Adipose tissue (tissue), 3 donors: ENCODE data around the gene C1QL4. TPM values are rescaled to one million over a fixed set of nuclear protein-coding genes. Genes with fewer than 3 reads are reported as not detected.
"Not testable (repeated sequence)": the region's sequence is repeated elsewhere in the genome, so short reads cannot be mapped to it uniquely, and the experiment has no call there.

Experiments
- H3K27ac ChIP-seq: one replicate; pipeline ENCODE4 v1.5.1; 2013; ENCODE audit warnings: low read depth, low read length
- WGBS, 3 donors: extraction: QIAGEN DNeasy Blood & Tissue Kit; methylation state at CpG; one replicate each; pipeline ENCODE4 v1.1.7; 2013; 5-methylcytosine and 5-hydroxymethylcytosine counted together
- polyA plus RNA-seq, 3 donors: library from polyadenylated mRNA; stranded (reverse); fragments of 200-250 nt; gene quantifications; one replicate each; pipeline ENCODE4 v1.2.3, GENCODE V29; 2013
- donor health status: healthy with polysubstance abuse.
- donor health status: Bipolar disorder and iron deficiency.
- donor health status: healthy.

Gene C1QL4
- polyA plus RNA-seq, 3 donors, result not detected

DNA sequence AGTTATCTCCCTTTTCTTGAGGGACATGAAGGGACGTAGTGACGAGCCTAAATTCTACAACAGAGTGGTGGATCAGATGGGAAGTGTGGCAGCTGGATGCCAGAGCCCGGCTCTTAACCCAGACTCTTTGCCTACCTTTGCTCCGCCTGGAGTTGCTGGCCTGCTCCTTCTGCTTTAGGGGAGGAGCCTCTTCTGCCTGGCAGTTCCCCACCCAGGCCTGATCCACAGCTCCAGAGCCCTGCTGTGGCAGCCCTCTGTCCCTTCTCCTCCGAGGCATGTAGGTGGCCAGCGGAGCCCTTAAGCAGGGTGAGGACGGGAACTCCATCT lies 44.3 kb downstream of the C1QL4 start:
- WGBS, 3 donors, result 49 to 80% (median 65%) methylated on average over 7 of the region's 7 CpGs
- no peak overlapping the region for H3K27ac ChIP-seq

DNA sequence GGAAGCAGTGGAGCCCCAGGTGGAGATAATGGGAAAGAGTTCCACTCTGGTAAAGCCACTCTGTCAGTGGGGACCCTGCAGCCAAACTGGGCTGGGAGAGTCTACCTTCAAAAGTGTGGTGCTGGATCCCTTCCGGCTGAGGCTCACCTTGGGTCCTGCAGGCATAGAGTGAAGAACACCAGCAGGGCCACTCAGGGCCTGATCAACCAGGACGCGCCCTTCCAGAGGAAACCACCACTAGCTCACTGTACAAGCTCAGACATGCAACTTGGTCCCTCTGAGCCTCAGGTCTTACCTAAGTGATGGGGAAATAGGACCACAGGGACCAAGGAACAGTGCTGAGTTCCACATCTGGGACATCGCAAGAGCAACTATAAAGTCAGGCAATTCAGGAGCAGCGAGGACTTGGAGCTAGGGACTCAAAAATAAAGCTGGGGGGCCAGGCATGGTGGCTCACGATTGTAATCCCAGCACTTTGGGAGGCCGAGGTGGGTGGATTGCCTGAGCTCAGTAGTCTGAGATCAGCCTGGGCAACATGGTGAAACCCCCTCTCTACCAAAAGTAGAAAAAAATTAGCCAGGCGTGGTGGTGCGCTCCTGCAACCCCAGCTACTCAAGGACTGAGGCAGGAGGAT lies 47.9 kb downstream of the C1QL4 start:
- 75 to 83% (median 80%) methylated on average over 9 of the region's 9 CpGs for WGBS, 3 donors
- H3K27ac ChIP-seq, result no peak overlapping the region

DNA sequence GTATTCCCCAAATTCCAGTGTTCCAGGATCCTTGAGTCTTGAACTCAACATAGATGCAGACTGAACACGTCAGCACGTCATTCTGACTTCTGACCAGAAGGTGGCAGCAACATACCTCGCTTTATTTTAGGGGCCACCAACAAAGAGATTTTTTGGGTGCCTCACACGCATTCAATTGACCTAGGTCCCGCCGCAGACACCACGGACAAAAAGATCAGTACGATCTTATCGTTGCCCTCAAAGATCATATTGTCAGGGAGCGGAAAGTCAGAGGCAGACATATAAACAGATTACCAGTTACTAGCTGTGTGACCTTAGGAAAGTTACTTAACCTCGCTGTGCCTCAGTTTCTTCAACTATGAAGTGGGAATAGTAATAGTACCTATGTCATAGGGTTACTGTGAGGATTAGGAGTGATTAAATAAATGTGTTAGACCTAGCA lies 48.6 kb downstream of the C1QL4 start:
- WGBS, 3 donors, result 8 to 11% (median 11%) methylated on average over 11 of the region's 11 CpGs
- no peak overlapping the region for H3K27ac ChIP-seq

DNA sequence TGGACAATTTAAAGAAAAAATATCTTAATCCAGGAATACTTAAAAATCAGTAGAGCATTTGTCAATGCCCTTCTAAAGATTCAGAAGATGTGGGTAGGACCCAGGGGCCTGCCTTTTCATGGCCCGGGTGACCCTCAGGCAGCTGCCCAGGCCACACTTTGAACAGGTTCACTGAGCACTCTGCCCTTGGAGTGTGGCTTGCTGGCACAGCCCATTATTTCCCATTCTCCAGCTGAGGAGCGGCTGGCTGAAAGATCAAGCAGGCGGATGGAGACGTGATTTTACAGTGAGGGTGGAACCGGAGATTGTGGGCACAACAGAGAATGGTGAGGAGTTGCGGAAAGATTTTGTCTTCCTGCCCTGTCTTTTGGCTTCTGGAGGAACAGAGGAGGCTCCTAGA lies 49.1 kb downstream of the C1QL4 start:
- H3K27ac ChIP-seq, result no peak overlapping the region
- WGBS, 3 donors, result 40 to 61% (median 59%) methylated on average over 6 of the region's 6 CpGs

DNA sequence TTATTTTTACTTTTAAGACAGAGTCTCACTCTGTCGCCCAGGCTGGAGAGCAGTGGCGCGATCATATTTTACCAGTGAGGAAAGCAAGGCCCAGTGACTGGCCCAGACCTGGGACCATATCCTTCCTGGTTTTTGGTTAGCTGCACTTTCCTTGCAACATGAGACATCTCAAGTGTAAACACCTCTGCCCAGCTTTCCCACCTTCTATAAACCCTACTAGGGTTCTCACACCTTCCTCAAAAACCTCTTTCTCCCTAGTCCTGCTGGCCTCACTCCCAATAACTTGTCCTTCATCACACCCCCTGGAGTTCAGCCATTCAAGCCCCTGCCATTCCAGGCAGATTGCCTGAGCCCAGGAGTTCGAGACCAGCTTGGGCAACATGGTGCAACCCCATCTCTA lies 52.3 kb downstream of the C1QL4 start:
- no peak overlapping the region for H3K27ac ChIP-seq
- WGBS, 3 donors, result 77 to 90% (median 85%) methylated on average over 4 of the region's 4 CpGs

DNA sequence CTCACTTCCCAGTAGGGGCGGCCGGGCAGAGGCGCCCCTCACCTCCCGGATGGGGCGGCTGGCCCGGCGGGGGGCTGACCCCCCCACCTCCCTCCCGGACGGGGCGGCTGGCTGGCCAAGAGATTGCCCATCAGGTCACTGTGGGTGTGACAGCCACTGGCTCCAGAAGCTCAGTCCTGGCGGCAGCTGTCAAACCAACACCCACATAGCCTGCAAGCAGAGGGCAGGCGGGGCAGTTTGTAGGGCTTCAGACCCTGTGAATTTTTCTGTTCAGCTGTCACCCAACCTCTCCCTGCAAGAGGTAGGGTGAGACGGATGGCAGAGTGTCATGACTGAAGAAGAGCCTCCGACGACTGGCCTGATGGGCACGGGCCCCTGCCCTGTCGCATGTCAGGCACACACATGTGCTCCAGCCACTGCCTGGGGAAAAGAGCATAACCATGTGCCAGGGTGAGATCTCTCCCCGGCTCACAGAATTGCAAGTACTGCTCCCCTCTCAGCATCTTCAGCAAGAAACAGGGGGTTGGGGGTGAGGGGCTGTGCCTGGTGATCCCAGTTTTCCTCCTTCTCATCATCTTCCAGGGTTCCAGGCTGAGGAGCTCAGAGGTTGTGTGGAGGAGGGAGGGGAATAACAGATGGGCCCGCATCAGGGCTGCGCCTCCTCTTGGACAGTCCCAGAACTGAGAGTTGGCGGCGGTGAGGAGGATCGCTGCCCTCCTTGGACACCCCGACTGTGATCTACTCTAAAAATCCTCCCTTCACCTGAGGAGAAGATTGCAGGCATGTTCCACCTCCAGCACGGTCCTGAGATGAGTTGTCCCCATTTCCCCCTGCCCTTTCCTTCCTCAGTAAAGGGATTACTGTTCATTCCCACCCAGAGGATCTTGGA lies 53.2 kb downstream of the C1QL4 start:
- no peak overlapping the region for H3K27ac ChIP-seq
- WGBS, 3 donors, result 78 to 85% (median 80%) methylated on average over 23 to 25 of the region's 25 CpGs

DNA sequence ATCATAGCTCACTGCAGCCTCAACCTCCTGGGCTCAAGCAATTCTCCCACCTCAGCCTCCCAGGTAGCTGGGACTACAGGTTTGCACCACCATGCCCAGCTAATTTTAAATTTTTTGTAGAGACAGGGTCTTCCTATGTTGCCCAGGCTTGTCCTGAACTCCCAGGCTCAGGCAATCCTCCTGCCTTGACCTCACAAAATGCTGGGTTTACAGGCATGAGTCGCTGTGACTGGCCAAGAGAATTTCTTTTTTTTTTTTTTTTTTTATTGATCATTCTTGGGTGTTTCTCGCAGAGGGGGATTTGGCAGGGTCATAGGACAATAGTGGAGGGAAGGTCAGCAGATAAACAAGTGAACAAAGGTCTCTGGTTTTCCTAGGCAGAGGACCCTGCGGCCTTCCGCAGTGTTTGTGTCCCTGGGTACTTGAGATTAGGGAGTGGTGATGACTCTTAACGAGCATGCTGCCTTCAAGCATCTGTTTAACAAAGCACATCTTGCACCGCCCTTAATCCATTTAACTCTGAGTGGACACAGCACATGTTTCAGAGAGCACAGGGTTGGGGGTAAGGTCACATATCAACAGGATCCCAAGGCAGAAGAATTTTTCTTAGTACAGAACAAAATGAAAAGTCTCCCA lies 54.1 kb downstream of the C1QL4 start:
- WGBS, 3 donors, result 81 to 98% (median 86%) methylated on average over 1 to 2 of the region's 6 CpGs
- not testable (repeated sequence) for H3K27ac ChIP-seq

Other genes starting within 250 kb of the C1QL4 start
- 1 to 10 TPM in 2 of 3 donors, under 1 TPM in 1; 0.22 to 1.8 (median 1.5) TPM for gene DHH, start 242.4 kb downstream of the C1QL4 start, polyA plus RNA-seq
- gene LMBR1L, start 226.3 kb downstream of the C1QL4 start, polyA plus RNA-seq, result 10 to 100 TPM; 22.5 to 38.7 (median 28.2) TPM
- 100 to 1,000 TPM; 184 to 751 (median 746) TPM for gene TUBA1B, start 205.8 kb downstream of the C1QL4 start, polyA plus RNA-seq
- gene TUBA1A, start 148.1 kb downstream of the C1QL4 start, polyA plus RNA-seq, result 100 to 1,000 TPM in 2 of 3 donors, 10 to 100 TPM in 1; 51.3 to 167 (median 154) TPM
- gene TUBA1C, start 72.1 kb downstream of the C1QL4 start, polyA plus RNA-seq, result 100 to 1,000 TPM; 108 to 342 (median 166) TPM
- gene PRPH, start 42.0 kb downstream of the C1QL4 start, polyA plus RNA-seq, result 1 to 10 TPM in 2 of 3 donors, under 1 TPM in 1; 0.43 to 2.4 (median 2.1) TPM
- 1 to 10 TPM in 1 of 3 donors, under 1 TPM in 2; 0.22 to 2.4 (median 0.33) TPM for gene TROAP, start 13.9 kb downstream of the C1QL4 start, polyA plus RNA-seq
- 1 to 10 TPM in 1 of 3 donors, under 1 TPM in 2; 0.22 to 4.0 (median 0.62) TPM for gene DNAJC22, start 9.7 kb upstream of the C1QL4 start, polyA plus RNA-seq
- gene SPATS2, start 30.3 kb upstream of the C1QL4 start, polyA plus RNA-seq, result 10 to 100 TPM in 1 of 3 donors, 1 to 10 TPM in 2; 4.8 to 13.4 (median 5.0) TPM
- 1 to 10 TPM in 1 of 3 donors, under 1 TPM in 2; 0.21 to 1.8 (median 0.32) TPM for gene KCNH3, start 201.8 kb upstream of the C1QL4 start, polyA plus RNA-seq
- gene MCRS1, start 231.0 kb upstream of the C1QL4 start, polyA plus RNA-seq, result 10 to 100 TPM; 26.5 to 42.7 (median 38.3) TPM